Measurements from ENCODE around the gene RAET1G. TPM values are rescaled to one million over a fixed set of nuclear protein-coding genes. Genes with fewer than 3 reads are reported as not detected.
A peak's percentile ranks its signal among the peaks of the same experiment; 100 is the strongest.
"Not testable (repeated sequence)": the region's sequence is repeated elsewhere in the genome, so short reads cannot be mapped to it uniquely, and the experiment has no call there.

Gene RAET1G
- total and polyA plus RNA-seq, 12 donors, result 0.21 to 0.37 (median 0.34) TPM; not detected in 8

DNA sequence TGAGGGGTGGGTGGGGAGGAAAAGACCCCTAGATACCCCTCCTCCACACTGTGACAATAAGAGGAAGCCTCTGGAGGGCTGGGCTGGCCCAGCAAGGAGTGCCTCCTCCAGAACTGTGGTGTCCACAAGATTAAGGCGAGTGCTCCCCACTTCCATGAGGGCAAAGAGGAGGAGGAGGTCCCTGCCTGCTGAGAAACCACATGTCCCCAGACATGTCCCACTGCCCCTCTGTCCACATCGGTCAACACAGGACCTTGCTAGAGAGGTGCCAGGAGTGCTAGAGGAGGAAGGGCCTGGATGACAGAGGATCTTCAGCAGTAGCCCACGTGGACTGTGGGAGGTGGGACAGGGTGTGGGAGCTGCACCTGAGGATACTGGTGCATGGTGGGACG is 3.1 kb downstream of the RAET1G start:
- Histone ChIP-seq H3K27me3 (peaks cover 0 to 37% (median 0%) of the 10 kb centered on the region in 7 donors), H3K4me1 (peaks cover 3 to 20% (median 13%) of the 10 kb centered on the region in 9 donors), H3K9me3 (no peaks in the 10 kb centered on the region), H3K4me3 (no peak overlapping the region), H3K36me3 (no peaks in the 10 kb centered on the region), H3K27ac (no peak overlapping the region)
- ATAC-seq (no peak), DNase-seq (no peak)
- intact Hi-C loops (cut with DNase I), result loop anchor here in 6 of 10 donors (2.0 to 10.0 kb wide), 4 partner anchors 73 to 375 kb away; partner anchors contain the start of gene PPIL4 (in 1 of the 6)
- 88 to 91% methylated on average over 4 of the region's 4 CpGs for WGBS, 2 donors
- TF ChIP-seq, protein P1, sequence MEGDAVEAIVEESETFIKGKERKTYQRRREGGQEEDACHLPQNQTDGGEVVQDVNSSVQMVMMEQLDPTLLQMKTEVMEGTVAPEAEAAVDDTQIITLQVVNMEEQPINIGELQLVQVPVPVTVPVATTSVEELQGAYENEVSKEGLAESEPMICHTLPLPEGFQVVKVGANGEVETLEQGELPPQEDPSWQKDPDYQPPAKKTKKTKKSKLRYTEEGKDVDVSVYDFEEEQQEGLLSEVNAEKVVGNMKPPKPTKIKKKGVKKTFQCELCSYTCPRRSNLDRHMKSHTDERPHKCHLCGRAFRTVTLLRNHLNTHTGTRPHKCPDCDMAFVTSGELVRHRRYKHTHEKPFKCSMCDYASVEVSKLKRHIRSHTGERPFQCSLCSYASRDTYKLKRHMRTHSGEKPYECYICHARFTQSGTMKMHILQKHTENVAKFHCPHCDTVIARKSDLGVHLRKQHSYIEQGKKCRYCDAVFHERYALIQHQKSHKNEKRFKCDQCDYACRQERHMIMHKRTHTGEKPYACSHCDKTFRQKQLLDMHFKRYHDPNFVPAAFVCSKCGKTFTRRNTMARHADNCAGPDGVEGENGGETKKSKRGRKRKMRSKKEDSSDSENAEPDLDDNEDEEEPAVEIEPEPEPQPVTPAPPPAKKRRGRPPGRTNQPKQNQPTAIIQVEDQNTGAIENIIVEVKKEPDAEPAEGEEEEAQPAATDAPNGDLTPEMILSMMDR (IDR thresholded peaks at IDR 0.05), result no peak

DNA sequence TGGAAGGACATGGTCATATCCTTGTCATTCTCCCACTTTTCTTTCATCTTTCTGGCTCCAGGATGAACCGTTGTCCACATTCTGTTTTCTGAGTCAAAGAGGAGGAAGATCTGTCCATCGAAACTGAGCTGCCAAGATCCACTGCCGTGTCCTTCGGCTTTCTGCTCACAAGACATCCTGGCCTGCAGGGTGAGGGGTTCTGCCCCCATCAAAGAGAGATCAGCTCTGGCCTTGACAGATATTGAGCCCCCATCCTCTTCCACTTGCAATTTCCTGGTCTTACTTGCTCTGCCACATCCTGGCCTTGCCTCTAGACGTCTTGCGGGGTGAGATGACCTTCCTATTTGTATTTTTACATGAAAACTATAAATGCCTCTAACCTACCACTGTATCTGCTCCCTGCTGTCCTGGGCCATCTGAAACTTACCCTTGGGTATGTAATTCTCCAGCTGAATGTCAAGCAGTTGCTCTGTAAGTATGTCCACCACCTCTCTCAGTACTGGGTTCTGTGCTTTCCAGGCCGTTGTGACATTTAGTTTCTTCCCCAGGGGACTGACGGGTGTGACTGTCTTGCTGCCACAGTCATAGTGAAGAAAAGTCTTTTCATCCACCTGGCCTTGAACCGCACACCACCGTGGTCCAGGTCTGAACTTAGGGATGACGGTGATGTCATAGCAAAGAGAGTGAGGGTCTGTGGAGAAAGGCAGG is 3.6 kb downstream of the RAET1G start:
- H3K27ac ChIP-seq; H3K4me3 ChIP-seq; H3K36me3 ChIP-seq; intact Hi-C loops (cut with DNase I); ATAC-seq; DNase-seq; H3K9me3 ChIP-seq: not testable (repeated sequence)
- peaks cover 3 to 16% (median 11%) of the 10 kb centered on the region in 9 donors for H3K4me1 ChIP-seq
- H3K27me3 ChIP-seq, result peaks cover 0 to 31% (median 0%) of the 10 kb centered on the region in 7 donors
- WGBS, 2 donors, result 82 to 85% methylated on average over 11 of the region's 11 CpGs

DNA sequence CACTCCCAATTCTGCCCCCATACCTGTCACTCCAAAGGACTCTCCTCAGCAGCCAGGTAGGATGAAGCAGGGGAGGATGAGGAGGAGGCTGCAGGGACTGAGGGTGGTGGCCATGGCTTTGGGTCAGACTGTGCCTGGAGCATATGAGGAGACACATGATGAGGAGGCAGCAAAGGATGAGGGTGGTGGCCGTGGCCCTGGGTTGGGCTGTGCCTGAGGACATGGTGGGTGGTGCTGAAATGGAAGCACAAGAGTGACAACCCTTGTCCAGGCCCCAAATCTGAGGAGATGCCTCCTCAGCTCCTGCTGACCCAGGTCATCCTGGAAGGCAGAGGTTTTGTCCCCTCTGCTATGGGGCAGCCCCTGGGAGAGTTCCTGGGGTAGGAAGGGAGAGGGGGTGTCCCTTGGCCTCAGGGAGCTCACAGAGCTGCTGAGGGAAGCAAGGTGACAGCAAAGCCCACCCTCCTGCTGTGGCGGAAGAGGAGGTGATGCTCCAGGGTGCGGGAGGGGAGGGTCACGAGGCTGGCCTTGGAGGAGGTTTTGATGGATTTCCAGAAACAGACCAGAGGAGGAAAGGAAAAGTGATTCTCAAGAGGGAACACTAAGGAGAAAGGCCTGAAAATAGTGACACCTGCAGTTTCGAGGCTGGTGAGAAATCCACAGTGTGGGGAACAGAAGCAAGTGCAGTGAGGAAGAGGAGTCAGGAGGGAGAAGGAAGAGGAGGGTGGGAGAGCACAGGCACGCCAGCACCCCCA is 4.6 kb downstream of the RAET1G start:
- peaks cover under 1 to 12% (median 9%) of the 10 kb centered on the region in 9 donors for H3K4me1 ChIP-seq
- no peak overlapping the region for H3K4me3 ChIP-seq
- no peaks in the 10 kb centered on the region for H3K9me3 ChIP-seq
- DNase-seq (peak in 1 of 2 donors; percentile 2), ATAC-seq (no peak)
- H3K27me3 ChIP-seq, result peaks cover 0 to 22% (median 0%) of the 10 kb centered on the region in 7 donors
- WGBS, 2 donors, result 86 to 89% methylated on average over 6 of the region's 6 CpGs
- H3K36me3 ChIP-seq, result no peaks in the 10 kb centered on the region
- TF ChIP-seq, protein P1 (IDR thresholded peaks at IDR 0.05), result no peak
- intact Hi-C loops (cut with DNase I), result no loop called here
- H3K27ac ChIP-seq, result no peak overlapping the region

DNA sequence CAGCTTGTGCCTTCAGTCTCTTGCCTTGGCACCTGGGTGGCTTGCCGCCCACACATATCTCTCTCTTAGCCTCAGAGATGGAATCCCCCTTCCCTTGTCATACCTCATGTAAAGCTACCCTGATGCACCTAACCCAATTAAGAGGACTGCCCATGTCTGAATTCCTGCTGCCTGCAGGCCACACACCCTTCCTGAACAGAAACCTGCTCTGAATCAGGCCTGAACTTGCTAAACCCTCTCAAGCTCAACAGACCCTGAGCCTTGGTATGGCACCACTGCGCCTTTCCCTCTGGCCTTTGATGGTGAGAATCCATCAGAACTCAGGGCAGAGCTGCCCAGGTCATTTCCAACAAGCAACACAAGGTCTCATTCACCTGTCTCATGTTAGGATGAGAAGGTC is 5.2 kb downstream of the RAET1G start:
- H3K27ac ChIP-seq, result no peak overlapping the region
- H3K36me3 ChIP-seq, result no peaks in the 10 kb centered on the region
- intact Hi-C loops (cut with DNase I), result no loop called here
- 94 to 97% methylated on average over 2 of the region's 2 CpGs for WGBS, 2 donors
- ATAC-seq, result no peak
- TF ChIP-seq, protein P1 (IDR thresholded peaks at IDR 0.05), result no peak
- peaks cover 0 to 15% (median 0%) of the 10 kb centered on the region in 7 donors for H3K27me3 ChIP-seq
- peaks cover 0 to 6% (median 5%) of the 10 kb centered on the region in 9 donors for H3K4me1 ChIP-seq
- H3K4me3 ChIP-seq, result no peak overlapping the region
- H3K9me3 ChIP-seq, result no peaks in the 10 kb centered on the region
- DNase-seq, result no peak

All from heart right ventricle (tissue), 16 donors.